ENCODE results near the gene DDIT4.

DNA sequence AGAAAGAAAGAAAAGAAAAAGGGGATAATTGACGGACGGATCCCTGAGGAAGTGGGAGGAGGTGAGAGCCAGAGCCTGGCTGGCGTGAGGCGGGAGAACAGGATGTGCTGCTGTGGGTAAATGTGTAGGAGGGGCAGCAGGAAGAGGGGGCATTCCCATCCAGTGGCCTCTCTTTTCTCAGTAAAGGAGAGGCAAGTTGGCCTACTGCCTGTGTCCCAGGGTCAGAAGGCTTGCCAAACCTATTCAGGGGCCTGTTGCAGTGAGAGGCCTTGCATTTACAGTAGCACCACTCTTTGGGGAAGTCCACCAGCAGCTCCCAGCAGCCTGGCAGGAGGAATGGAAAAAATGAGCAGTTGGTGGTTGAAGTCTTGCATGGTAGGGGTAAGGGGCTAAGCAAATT, 31.0 kb upstream of the DDIT4 start:
- TF ChIP-seq, protein P1, sequence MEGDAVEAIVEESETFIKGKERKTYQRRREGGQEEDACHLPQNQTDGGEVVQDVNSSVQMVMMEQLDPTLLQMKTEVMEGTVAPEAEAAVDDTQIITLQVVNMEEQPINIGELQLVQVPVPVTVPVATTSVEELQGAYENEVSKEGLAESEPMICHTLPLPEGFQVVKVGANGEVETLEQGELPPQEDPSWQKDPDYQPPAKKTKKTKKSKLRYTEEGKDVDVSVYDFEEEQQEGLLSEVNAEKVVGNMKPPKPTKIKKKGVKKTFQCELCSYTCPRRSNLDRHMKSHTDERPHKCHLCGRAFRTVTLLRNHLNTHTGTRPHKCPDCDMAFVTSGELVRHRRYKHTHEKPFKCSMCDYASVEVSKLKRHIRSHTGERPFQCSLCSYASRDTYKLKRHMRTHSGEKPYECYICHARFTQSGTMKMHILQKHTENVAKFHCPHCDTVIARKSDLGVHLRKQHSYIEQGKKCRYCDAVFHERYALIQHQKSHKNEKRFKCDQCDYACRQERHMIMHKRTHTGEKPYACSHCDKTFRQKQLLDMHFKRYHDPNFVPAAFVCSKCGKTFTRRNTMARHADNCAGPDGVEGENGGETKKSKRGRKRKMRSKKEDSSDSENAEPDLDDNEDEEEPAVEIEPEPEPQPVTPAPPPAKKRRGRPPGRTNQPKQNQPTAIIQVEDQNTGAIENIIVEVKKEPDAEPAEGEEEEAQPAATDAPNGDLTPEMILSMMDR (conservative IDR thresholded peaks at IDR 0.05; ENCODE audit: low read depth in 2 of 2), result no peak
- TF ChIP-seq JUNB (IDR thresholded peaks at IDR 0.05; ENCODE audit: unreplicated experiment) (no peak), CREB1 (CRISPR knock-in tag; IDR thresholded peaks at IDR 0.05; ENCODE audit: low read depth) (no peak), EZH2 (IDR thresholded peaks at IDR 0.05; ENCODE audit: low read depth, unreplicated experiment) (no peak), ZNF331 (CRISPR knock-in tag; IDR thresholded peaks at IDR 0.05; ENCODE audit: low read depth) (no peak), POLR2AphosphoS5 (IDR thresholded peaks at IDR 0.05; ENCODE audit: low read depth) (no peak), EZH2phosphoT487 (IDR thresholded peaks at IDR 0.05; ENCODE audit: unreplicated experiment) (no peak)
- TF ChIP-seq, protein P2, sequence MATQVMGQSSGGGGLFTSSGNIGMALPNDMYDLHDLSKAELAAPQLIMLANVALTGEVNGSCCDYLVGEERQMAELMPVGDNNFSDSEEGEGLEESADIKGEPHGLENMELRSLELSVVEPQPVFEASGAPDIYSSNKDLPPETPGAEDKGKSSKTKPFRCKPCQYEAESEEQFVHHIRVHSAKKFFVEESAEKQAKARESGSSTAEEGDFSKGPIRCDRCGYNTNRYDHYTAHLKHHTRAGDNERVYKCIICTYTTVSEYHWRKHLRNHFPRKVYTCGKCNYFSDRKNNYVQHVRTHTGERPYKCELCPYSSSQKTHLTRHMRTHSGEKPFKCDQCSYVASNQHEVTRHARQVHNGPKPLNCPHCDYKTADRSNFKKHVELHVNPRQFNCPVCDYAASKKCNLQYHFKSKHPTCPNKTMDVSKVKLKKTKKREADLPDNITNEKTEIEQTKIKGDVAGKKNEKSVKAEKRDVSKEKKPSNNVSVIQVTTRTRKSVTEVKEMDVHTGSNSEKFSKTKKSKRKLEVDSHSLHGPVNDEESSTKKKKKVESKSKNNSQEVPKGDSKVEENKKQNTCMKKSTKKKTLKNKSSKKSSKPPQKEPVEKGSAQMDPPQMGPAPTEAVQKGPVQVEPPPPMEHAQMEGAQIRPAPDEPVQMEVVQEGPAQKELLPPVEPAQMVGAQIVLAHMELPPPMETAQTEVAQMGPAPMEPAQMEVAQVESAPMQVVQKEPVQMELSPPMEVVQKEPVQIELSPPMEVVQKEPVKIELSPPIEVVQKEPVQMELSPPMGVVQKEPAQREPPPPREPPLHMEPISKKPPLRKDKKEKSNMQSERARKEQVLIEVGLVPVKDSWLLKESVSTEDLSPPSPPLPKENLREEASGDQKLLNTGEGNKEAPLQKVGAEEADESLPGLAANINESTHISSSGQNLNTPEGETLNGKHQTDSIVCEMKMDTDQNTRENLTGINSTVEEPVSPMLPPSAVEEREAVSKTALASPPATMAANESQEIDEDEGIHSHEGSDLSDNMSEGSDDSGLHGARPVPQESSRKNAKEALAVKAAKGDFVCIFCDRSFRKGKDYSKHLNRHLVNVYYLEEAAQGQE (IDR thresholded peaks at IDR 0.05; ENCODE audit: unreplicated experiment), result no peak

All from GM23338 (cell line).